ENCODE measurements around the gene CDK14. TPM values are rescaled to one million over a fixed set of nuclear protein-coding genes. Genes with fewer than 3 reads are reported as not detected.

Gene CDK14
- total RNA-seq, 2 donors from 2014 or later: 8.7 to 13.4 TPM

- no peak for TF ChIP-seq CTCF (conservative IDR thresholded peaks at IDR 0.05)
- peaks cover 16% of the 10 kb centered on the region for H3K27me3 Mint-ChIP-seq (ENCODE audit: insufficient read depth)
- Histone ChIP-seq H3K36me3 (ENCODE audit: control insufficient read depth, insufficient read depth, low read length) (no peaks in the 10 kb centered on the region), H3K9me3 (ENCODE audit: control insufficient read depth, low read length) (no peaks in the 10 kb centered on the region), H3K27ac (ENCODE audit: low read depth, low read length) (no peak overlapping the region), H3K9ac (ENCODE audit: extremely low read depth, low read length, poor library complexity, severe bottlenecking) (no peak overlapping the region), H3K4me3 (ENCODE audit: low read length) (no peak overlapping the region), H3K27me3 (ENCODE audit: control insufficient read depth, insufficient read depth, low read length, poor library complexity, severe bottlenecking) (no peaks in the 10 kb centered on the region), H3K4me1 (ENCODE audit: control insufficient read depth, insufficient read depth, low read length) (peaks cover 7% of the 10 kb centered on the region)
- 91 to 96% methylated on average over 3 of the region's 3 CpGs for WGBS, 2 experiments (ENCODE audit: insufficient coverage in 1 of 2, insufficient read length in 1 of 2)
- no peak overlapping the region for H3K27ac Mint-ChIP-seq
- no peaks in the 10 kb centered on the region for H3K9me3 Mint-ChIP-seq
- no peak overlapping the region for H3K4me3 Mint-ChIP-seq
- H3K36me3 Mint-ChIP-seq (ENCODE audit: low read depth): no peaks in the 10 kb centered on the region
- H3K4me1 Mint-ChIP-seq: peaks cover 27% of the 10 kb centered on the region
- no peak for DNase-seq
Observed at GRCh38 chr7:90617442-90617841, 21.3 kb downstream of the CDK14 start.

GRCh38 chr7:90618876-90619275 lies 22.8 kb downstream of the CDK14 start:
- no peak for TF ChIP-seq CTCF (conservative IDR thresholded peaks at IDR 0.05)
- no peak overlapping the region for H3K27ac Mint-ChIP-seq
- WGBS, 2 experiments (ENCODE audit: insufficient coverage in 1 of 2, insufficient read length in 1 of 2): 79% methylated on average over 4 of the region's 4 CpGs; no CpG with 5 or more reads in 1 of the 2 experiments
- H3K27me3 Mint-ChIP-seq (ENCODE audit: insufficient read depth): peaks cover 16% of the 10 kb centered on the region
- no peaks in the 10 kb centered on the region for H3K36me3 ChIP-seq (ENCODE audit: control insufficient read depth, insufficient read depth, low read length)
- no peak for DNase-seq
- no peak overlapping the region for H3K4me3 Mint-ChIP-seq
- H3K4me1 ChIP-seq (ENCODE audit: control insufficient read depth, insufficient read depth, low read length): peaks cover 13% of the 10 kb centered on the region
- no peaks in the 10 kb centered on the region for H3K36me3 Mint-ChIP-seq (ENCODE audit: low read depth)
- H3K9me3 ChIP-seq (ENCODE audit: control insufficient read depth, low read length): no peaks in the 10 kb centered on the region
- H3K4me3 ChIP-seq (ENCODE audit: low read length): no peak overlapping the region
- no peaks in the 10 kb centered on the region for H3K27me3 ChIP-seq (ENCODE audit: control insufficient read depth, insufficient read depth, low read length, poor library complexity, severe bottlenecking)
- H3K4me1 Mint-ChIP-seq: peaks cover 38% of the 10 kb centered on the region
- H3K9ac ChIP-seq (ENCODE audit: extremely low read depth, low read length, poor library complexity, severe bottlenecking): no peak overlapping the region
- H3K9me3 Mint-ChIP-seq: no peaks in the 10 kb centered on the region
- no peak overlapping the region for H3K27ac ChIP-seq (ENCODE audit: low read depth, low read length)

GRCh38 chr7:90621125-90621746 lies 25.1 kb downstream of the CDK14 start:
- Histone ChIP-seq H3K36me3 (ENCODE audit: control insufficient read depth, insufficient read depth, low read length) (no peaks in the 10 kb centered on the region), H3K4me3 (ENCODE audit: low read length) (no peak overlapping the region), H3K9ac (ENCODE audit: extremely low read depth, low read length, poor library complexity, severe bottlenecking) (no peak overlapping the region), H3K4me1 (ENCODE audit: control insufficient read depth, insufficient read depth, low read length) (peaks cover 22% of the 10 kb centered on the region), H3K27ac (ENCODE audit: low read depth, low read length) (no peak overlapping the region), H3K9me3 (ENCODE audit: control insufficient read depth, low read length) (no peaks in the 10 kb centered on the region), H3K27me3 (ENCODE audit: control insufficient read depth, insufficient read depth, low read length, poor library complexity, severe bottlenecking) (no peaks in the 10 kb centered on the region)
- WGBS, 2 experiments (ENCODE audit: insufficient coverage in 1 of 2, insufficient read length in 1 of 2): 87% methylated on average over 2 of the region's 2 CpGs; no CpG with 5 or more reads in 1 of the 2 experiments
- no peak for DNase-seq
- Mint-ChIP-seq H3K4me1 (peaks cover 56% of the 10 kb centered on the region), H3K27ac (no peak overlapping the region), H3K27me3 (ENCODE audit: insufficient read depth) (peaks cover 16% of the 10 kb centered on the region), H3K9me3 (no peaks in the 10 kb centered on the region), H3K36me3 (ENCODE audit: low read depth) (no peaks in the 10 kb centered on the region), H3K4me3 (no peak overlapping the region)
- no peak for TF ChIP-seq CTCF (conservative IDR thresholded peaks at IDR 0.05)
